Measurements from ENCODE around the gene PGGT1B. TPM values are rescaled to one million over a fixed set of nuclear protein-coding genes. Genes with fewer than 3 reads are reported as not detected.
"Not testable (repeated sequence)": the region's sequence is repeated elsewhere in the genome, so short reads cannot be mapped to it uniquely, and the experiment has no call there.

PGGT1B gene
- total and polyA plus RNA-seq, 2 donors (not counting 1 experiment from before 2014, with no cell fraction given), result 3.8 to 63.4 TPM

- Mint-ChIP-seq H3K9me3 (ENCODE audit: insufficient read depth) (no peaks in the 10 kb centered on the region), H3K4me1 (peaks cover 75% of the 10 kb centered on the region), H3K27ac (no peak overlapping the region), H3K4me3 (no peak overlapping the region), H3K27me3 (no peaks in the 10 kb centered on the region)
- no peak overlapping the region for H3K4me3 ChIP-seq (ENCODE audit: control extremely low read depth in 1 of 5, extremely low read depth in 1 of 5, insufficient read depth in 1 of 5, low read depth in 2 of 5, low read length in 4 of 5)
- intact Hi-C loops (cut with micrococcal nuclease), result no loop called here
- H3K79me2 ChIP-seq (ENCODE audit: control insufficient read depth, insufficient read depth, low read length), result peaks cover 95% of the 10 kb centered on the region
- ChIA-PET POLR2A (no interaction called here), CTCF (no interaction called here)
- no peaks in the 10 kb centered on the region for H3K9me3 ChIP-seq (ENCODE audit: control extremely low read depth in 1 of 3, control insufficient read depth in 2 of 3, insufficient read depth in 1 of 3, low read length in 2 of 3)
- H3K4me1 ChIP-seq (ENCODE audit: control insufficient read depth in 2 of 2, insufficient read depth in 2 of 2, low read length in 2 of 2), result peaks cover 18 to 30% of the 10 kb centered on the region in 2 donors
- no peak for DNase-seq
- no peak overlapping the region for H3K27ac ChIP-seq (ENCODE audit: low read length in 2 of 2)
- ATAC-seq (ENCODE audit: low read depth), result no peak
- H3K36me3 ChIP-seq (replicated peaks in 1 of 2; ENCODE audit: control extremely low read depth in 1 of 2, control insufficient read depth in 1 of 2, extremely low read depth in 1 of 2, insufficient read depth in 2 of 2, low read length in 1 of 2), result peaks cover 0 to 4% of the 10 kb centered on the region in 2 experiments
- peaks cover 81% of the 10 kb centered on the region for H4K20me1 ChIP-seq (ENCODE audit: control insufficient read depth, insufficient read depth, low read length, poor library complexity, severe bottlenecking)
- no peak overlapping the region for H2AFZ ChIP-seq (ENCODE audit: insufficient read depth, low read depth, low read length, poor library complexity, severe bottlenecking)
- H3K27me3 ChIP-seq (replicated peaks in 1 of 4; ENCODE audit: control extremely low read depth in 1 of 4, control insufficient read depth in 3 of 4, insufficient read depth in 4 of 4, low read length in 3 of 4), result no peaks in the 10 kb centered on the region
- no peak overlapping the region for H3K4me2 ChIP-seq (replicated peaks; ENCODE audit: low read depth, low read length, poor library complexity, severe bottlenecking)
- H3K9ac ChIP-seq (ENCODE audit: low read length), result no peak overlapping the region
- TF ChIP-seq EZH2 (IDR thresholded peaks at IDR 0.05; ENCODE audit: borderline replicate concordance, insufficient read depth, low read depth, low read length, poor library complexity, severe bottlenecking) (no peak), CTCF (IDR thresholded peaks at IDR 0.05) (no peak)
Observed at GRCh38 chr5:115257981-115258380, 4.7 kb downstream of the PGGT1B start.

DNA sequence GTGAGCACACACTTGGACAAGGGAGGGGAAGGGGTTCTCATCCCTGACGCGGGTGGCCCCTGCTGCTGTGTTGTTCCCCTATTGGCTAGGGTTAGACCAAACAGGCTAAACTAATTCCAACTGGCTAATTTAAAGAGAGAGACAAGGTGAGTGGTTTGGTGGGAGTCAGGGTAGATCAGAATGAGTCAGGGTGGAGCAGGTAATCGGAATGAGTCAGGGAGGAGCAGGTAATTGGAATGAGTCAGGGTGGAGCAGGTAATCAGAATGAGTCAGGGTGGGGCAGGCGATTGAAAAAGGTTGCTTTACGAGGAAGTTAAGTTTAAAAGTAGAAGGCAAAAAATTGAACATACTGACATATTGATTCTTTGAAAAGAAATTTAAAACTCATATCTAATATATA, 13.3 kb downstream of the PGGT1B start:
- not testable (repeated sequence) for H3K4me3 Mint-ChIP-seq
- peaks cover 63% of the 10 kb centered on the region for H4K20me1 ChIP-seq (ENCODE audit: control insufficient read depth, insufficient read depth, low read length, poor library complexity, severe bottlenecking)
- CTCF ChIA-PET, result interaction anchor here (2.8 to 14.2 kb wide), 2 partner anchors 150 to 1637 kb away, joined by 11 to 194 read pairs; no protein-coding TSS in a partner anchor

More for the DNA sequence above, 13.3 kb downstream of the PGGT1B start:
- peaks cover 60% of the 10 kb centered on the region for H3K79me2 ChIP-seq (ENCODE audit: control insufficient read depth, insufficient read depth, low read length)
- H3K4me3 ChIP-seq (ENCODE audit: control extremely low read depth in 1 of 5, extremely low read depth in 1 of 5, insufficient read depth in 1 of 5, low read depth in 2 of 5, low read length in 4 of 5); ATAC-seq (ENCODE audit: low read depth); H3K36me3 ChIP-seq (replicated peaks in 1 of 2; ENCODE audit: control extremely low read depth in 1 of 2, control insufficient read depth in 1 of 2, extremely low read depth in 1 of 2, insufficient read depth in 2 of 2, low read length in 1 of 2); H3K27me3 Mint-ChIP-seq; H2AFZ ChIP-seq (ENCODE audit: insufficient read depth, low read depth, low read length, poor library complexity, severe bottlenecking); H3K4me2 ChIP-seq (replicated peaks; ENCODE audit: low read depth, low read length, poor library complexity, severe bottlenecking); H3K4me1 ChIP-seq (ENCODE audit: control insufficient read depth in 2 of 2, insufficient read depth in 2 of 2, low read length in 2 of 2); POLR2A ChIA-PET; H3K27ac ChIP-seq (ENCODE audit: low read length in 2 of 2); H3K9ac ChIP-seq (ENCODE audit: low read length); DNase-seq; H3K9me3 Mint-ChIP-seq (ENCODE audit: insufficient read depth); H3K27me3 ChIP-seq (replicated peaks in 1 of 4; ENCODE audit: control extremely low read depth in 1 of 4, control insufficient read depth in 3 of 4, insufficient read depth in 4 of 4, low read length in 3 of 4); H3K9me3 ChIP-seq (ENCODE audit: control extremely low read depth in 1 of 3, control insufficient read depth in 2 of 3, insufficient read depth in 1 of 3, low read length in 2 of 3): not testable (repeated sequence)
- peaks cover 16% of the 10 kb centered on the region for H3K4me1 Mint-ChIP-seq
- peak overlapping the region; percentile 32 for H3K27ac Mint-ChIP-seq
- WGBS (ENCODE audit: insufficient coverage), result 94% methylated on average over 3 of the region's 5 CpGs
- intact Hi-C loops (cut with micrococcal nuclease), result loop anchor here (5.0 kb wide), 3 partner anchors 42 to 1572 kb away; no protein-coding TSS in a partner anchor

Data from B cell (primary cell).